K562 (cell line): Measurements from ENCODE around the gene RIPOR2. TPM values are rescaled to one million over a fixed set of nuclear protein-coding genes. Genes with fewer than 3 reads are reported as not detected.

Experiments
- CCAR2 ChIP-seq: fragments of 200-400 bp; formaldehyde crosslinking; IDR thresholded peaks from 2 replicates; pipeline ENCODE4 v1.6.1; 2017; ENCODE audit warnings: mild to moderate bottlenecking, low read depth, low read length
- PTTG1 ChIP-seq: fragments of 450-650 bp; IDR thresholded peaks from 2 replicates; pipeline ENCODE4 v1.6.1; 2016; ENCODE audit warnings: low read depth, mild to moderate bottlenecking, missing genetic modification characterization, missing compliant biosample characterization
- polyA plus RNA-seq, 8 experiments: library from polyadenylated mRNA; depleted of rRNA in 4 of 8; stranded (reverse) in 5 of 8; unstranded in 3 of 8; fragments of >200 nt; fragmentation: Nextera tagmentation in 2 of 8; fragmentation: Illumina TruSeq in 1 of 8; extraction: Ambion mirVana in 2 of 8; extraction: Trizol in 1 of 8; gene quantifications; 2 replicates each; pipeline versions ENCODE4 v1.2.1 to v1.2.3, GENCODE V29; 2011 to 2014; ENCODE audit warnings: inconsistent platforms in 1 of 8, missing spikeins in 1 of 8
- total RNA-seq, 7 experiments: library from RNA; depleted of rRNA in 6 of 7; stranded (reverse); fragments of >200 nt in 6 of 7; fragmentation: Illumina TruSeq in 2 of 7; extraction: Trizol in 2 of 7; gene quantifications; 2 replicates each; pipeline versions ENCODE4 v1.2.1 to v1.2.3, GENCODE V29; 2011 to 2021; ENCODE audit warnings: low replicate concordance in 1 of 7
- TF ChIP-seq, protein P1 (sequence below): fragments of 250-450 bp; sonication (Bioruptor Pico); IDR thresholded peaks from 2 replicates; pipeline ENCODE4 v1.5.0; 2020; ENCODE audit warnings: mild to moderate bottlenecking, borderline replicate concordance
- TF ChIP-seq, protein P2 (sequence below), 2 experiments: IDR thresholded peaks in 1 of 2; conservative IDR thresholded peaks in 1 of 2; 2 replicates each; pipeline ENCODE4 v1.6.1; 2016; ENCODE audit warnings: low read depth in 2 of 2, mild to moderate bottlenecking in 1 of 2, missing compliant biosample characterization in 1 of 2, missing genetic modification characterization in 1 of 2, moderate library complexity in 1 of 2
- TF ChIP-seq, protein P3 (sequence below): sonication (generic); formaldehyde crosslinking; IDR thresholded peaks from 2 replicates; pipeline ENCODE4 v1.8.1; 2023; ENCODE audit warnings: mild to moderate bottlenecking, missing genetic modification reagents, moderate library complexity
- TF ChIP-seq, protein P4 (sequence below): fragments of 450-650 bp; formaldehyde crosslinking; IDR thresholded peaks from 2 replicates; pipeline ENCODE4 v1.4.0; 2020; ENCODE audit warnings: mild to moderate bottlenecking, moderate library complexity
- TF ChIP-seq, protein P5 (sequence below): fragments of 450-650 bp; IDR thresholded peaks from 2 replicates; pipeline ENCODE4 v1.6.1; 2016; ENCODE audit warnings: mild to moderate bottlenecking, moderate library complexity

Gene RIPOR2
- total and polyA plus RNA-seq, 9 of the 15 experiments (the other 6 are each of a cell fraction or from before 2014, with no cell fraction given): 0.04 to 1.0 (median 0.47) TPM; not detected in 2

DNA sequence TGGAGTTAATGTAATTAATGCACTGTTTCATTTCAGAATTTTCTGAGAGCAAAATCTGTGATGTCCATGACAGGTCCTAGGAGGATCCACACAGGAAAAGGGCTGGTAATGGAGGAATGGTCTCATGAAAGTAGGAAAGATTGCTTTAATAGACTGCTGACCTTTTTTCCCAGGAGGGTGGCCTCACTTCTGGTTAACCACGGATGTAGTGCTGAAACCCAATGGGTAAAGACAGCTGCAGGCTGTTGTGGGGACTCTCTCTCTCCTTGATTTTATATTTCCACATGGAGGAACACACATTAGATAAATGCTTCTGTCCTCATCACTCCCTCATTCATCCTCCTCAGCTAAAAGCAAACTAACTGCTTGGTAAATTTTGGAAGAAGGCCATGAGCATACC lies 23.6 kb upstream of the RIPOR2 start (continued):
- TF ChIP-seq, protein P1, sequence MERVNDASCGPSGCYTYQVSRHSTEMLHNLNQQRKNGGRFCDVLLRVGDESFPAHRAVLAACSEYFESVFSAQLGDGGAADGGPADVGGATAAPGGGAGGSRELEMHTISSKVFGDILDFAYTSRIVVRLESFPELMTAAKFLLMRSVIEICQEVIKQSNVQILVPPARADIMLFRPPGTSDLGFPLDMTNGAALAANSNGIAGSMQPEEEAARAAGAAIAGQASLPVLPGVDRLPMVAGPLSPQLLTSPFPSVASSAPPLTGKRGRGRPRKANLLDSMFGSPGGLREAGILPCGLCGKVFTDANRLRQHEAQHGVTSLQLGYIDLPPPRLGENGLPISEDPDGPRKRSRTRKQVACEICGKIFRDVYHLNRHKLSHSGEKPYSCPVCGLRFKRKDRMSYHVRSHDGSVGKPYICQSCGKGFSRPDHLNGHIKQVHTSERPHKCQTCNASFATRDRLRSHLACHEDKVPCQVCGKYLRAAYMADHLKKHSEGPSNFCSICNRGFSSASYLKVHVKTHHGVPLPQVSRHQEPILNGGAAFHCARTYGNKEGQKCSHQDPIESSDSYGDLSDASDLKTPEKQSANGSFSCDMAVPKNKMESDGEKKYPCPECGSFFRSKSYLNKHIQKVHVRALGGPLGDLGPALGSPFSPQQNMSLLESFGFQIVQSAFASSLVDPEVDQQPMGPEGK: no peak
- TF ChIP-seq, protein P2, sequence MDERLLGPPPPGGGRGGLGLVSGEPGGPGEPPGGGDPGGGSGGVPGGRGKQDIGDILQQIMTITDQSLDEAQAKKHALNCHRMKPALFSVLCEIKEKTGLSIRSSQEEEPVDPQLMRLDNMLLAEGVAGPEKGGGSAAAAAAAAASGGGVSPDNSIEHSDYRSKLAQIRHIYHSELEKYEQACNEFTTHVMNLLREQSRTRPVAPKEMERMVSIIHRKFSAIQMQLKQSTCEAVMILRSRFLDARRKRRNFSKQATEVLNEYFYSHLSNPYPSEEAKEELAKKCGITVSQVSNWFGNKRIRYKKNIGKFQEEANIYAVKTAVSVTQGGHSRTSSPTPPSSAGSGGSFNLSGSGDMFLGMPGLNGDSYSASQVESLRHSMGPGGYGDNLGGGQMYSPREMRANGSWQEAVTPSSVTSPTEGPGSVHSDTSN (CRISPR knock-in tag; IDR thresholded peaks at IDR 0.05; ENCODE audit: low read depth): no peak
- TF ChIP-seq, protein P2 (tag; conservative IDR thresholded peaks at IDR 0.05; ENCODE audit: low read depth): no peak
- TF ChIP-seq, protein P3, sequence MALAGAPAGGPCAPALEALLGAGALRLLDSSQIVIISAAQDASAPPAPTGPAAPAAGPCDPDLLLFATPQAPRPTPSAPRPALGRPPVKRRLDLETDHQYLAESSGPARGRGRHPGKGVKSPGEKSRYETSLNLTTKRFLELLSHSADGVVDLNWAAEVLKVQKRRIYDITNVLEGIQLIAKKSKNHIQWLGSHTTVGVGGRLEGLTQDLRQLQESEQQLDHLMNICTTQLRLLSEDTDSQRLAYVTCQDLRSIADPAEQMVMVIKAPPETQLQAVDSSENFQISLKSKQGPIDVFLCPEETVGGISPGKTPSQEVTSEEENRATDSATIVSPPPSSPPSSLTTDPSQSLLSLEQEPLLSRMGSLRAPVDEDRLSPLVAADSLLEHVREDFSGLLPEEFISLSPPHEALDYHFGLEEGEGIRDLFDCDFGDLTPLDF (CRISPR knock-in tag): no peak
- TF ChIP-seq CCAR2 (no peak), PTTG1 (tag) (no peak)
- TF ChIP-seq, protein P4, sequence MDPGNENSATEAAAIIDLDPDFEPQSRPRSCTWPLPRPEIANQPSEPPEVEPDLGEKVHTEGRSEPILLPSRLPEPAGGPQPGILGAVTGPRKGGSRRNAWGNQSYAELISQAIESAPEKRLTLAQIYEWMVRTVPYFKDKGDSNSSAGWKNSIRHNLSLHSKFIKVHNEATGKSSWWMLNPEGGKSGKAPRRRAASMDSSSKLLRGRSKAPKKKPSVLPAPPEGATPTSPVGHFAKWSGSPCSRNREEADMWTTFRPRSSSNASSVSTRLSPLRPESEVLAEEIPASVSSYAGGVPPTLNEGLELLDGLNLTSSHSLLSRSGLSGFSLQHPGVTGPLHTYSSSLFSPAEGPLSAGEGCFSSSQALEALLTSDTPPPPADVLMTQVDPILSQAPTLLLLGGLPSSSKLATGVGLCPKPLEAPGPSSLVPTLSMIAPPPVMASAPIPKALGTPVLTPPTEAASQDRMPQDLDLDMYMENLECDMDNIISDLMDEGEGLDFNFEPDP (CRISPR knock-in tag): no peak
- TF ChIP-seq, protein P5, sequence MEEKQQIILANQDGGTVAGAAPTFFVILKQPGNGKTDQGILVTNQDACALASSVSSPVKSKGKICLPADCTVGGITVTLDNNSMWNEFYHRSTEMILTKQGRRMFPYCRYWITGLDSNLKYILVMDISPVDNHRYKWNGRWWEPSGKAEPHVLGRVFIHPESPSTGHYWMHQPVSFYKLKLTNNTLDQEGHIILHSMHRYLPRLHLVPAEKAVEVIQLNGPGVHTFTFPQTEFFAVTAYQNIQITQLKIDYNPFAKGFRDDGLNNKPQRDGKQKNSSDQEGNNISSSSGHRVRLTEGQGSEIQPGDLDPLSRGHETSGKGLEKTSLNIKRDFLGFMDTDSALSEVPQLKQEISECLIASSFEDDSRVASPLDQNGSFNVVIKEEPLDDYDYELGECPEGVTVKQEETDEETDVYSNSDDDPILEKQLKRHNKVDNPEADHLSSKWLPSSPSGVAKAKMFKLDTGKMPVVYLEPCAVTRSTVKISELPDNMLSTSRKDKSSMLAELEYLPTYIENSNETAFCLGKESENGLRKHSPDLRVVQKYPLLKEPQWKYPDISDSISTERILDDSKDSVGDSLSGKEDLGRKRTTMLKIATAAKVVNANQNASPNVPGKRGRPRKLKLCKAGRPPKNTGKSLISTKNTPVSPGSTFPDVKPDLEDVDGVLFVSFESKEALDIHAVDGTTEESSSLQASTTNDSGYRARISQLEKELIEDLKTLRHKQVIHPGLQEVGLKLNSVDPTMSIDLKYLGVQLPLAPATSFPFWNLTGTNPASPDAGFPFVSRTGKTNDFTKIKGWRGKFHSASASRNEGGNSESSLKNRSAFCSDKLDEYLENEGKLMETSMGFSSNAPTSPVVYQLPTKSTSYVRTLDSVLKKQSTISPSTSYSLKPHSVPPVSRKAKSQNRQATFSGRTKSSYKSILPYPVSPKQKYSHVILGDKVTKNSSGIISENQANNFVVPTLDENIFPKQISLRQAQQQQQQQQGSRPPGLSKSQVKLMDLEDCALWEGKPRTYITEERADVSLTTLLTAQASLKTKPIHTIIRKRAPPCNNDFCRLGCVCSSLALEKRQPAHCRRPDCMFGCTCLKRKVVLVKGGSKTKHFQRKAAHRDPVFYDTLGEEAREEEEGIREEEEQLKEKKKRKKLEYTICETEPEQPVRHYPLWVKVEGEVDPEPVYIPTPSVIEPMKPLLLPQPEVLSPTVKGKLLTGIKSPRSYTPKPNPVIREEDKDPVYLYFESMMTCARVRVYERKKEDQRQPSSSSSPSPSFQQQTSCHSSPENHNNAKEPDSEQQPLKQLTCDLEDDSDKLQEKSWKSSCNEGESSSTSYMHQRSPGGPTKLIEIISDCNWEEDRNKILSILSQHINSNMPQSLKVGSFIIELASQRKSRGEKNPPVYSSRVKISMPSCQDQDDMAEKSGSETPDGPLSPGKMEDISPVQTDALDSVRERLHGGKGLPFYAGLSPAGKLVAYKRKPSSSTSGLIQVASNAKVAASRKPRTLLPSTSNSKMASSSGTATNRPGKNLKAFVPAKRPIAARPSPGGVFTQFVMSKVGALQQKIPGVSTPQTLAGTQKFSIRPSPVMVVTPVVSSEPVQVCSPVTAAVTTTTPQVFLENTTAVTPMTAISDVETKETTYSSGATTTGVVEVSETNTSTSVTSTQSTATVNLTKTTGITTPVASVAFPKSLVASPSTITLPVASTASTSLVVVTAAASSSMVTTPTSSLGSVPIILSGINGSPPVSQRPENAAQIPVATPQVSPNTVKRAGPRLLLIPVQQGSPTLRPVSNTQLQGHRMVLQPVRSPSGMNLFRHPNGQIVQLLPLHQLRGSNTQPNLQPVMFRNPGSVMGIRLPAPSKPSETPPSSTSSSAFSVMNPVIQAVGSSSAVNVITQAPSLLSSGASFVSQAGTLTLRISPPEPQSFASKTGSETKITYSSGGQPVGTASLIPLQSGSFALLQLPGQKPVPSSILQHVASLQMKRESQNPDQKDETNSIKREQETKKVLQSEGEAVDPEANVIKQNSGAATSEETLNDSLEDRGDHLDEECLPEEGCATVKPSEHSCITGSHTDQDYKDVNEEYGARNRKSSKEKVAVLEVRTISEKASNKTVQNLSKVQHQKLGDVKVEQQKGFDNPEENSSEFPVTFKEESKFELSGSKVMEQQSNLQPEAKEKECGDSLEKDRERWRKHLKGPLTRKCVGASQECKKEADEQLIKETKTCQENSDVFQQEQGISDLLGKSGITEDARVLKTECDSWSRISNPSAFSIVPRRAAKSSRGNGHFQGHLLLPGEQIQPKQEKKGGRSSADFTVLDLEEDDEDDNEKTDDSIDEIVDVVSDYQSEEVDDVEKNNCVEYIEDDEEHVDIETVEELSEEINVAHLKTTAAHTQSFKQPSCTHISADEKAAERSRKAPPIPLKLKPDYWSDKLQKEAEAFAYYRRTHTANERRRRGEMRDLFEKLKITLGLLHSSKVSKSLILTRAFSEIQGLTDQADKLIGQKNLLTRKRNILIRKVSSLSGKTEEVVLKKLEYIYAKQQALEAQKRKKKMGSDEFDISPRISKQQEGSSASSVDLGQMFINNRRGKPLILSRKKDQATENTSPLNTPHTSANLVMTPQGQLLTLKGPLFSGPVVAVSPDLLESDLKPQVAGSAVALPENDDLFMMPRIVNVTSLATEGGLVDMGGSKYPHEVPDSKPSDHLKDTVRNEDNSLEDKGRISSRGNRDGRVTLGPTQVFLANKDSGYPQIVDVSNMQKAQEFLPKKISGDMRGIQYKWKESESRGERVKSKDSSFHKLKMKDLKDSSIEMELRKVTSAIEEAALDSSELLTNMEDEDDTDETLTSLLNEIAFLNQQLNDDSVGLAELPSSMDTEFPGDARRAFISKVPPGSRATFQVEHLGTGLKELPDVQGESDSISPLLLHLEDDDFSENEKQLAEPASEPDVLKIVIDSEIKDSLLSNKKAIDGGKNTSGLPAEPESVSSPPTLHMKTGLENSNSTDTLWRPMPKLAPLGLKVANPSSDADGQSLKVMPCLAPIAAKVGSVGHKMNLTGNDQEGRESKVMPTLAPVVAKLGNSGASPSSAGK: no peak
